A549 treated with ZK216348 at 1 μM for 4 hours (cell line): ENCODE data around the gene ZFP91. TPM values are rescaled to one million over a fixed set of nuclear protein-coding genes. Genes with fewer than 3 reads are reported as not detected.

Experiments
- total RNA-seq: library from RNA; stranded (reverse); fragments of 200-300 nt; extraction: Qiagen RNA extraction; gene quantifications from 5 replicates; pipeline ENCODE4 v1.2.3, GENCODE V29; 2022; ENCODE audit warnings: low read depth

Gene ZFP91, protein sequence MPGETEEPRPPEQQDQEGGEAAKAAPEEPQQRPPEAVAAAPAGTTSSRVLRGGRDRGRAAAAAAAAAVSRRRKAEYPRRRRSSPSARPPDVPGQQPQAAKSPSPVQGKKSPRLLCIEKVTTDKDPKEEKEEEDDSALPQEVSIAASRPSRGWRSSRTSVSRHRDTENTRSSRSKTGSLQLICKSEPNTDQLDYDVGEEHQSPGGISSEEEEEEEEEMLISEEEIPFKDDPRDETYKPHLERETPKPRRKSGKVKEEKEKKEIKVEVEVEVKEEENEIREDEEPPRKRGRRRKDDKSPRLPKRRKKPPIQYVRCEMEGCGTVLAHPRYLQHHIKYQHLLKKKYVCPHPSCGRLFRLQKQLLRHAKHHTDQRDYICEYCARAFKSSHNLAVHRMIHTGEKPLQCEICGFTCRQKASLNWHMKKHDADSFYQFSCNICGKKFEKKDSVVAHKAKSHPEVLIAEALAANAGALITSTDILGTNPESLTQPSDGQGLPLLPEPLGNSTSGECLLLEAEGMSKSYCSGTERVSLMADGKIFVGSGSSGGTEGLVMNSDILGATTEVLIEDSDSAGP
- 26.9 to 47.6 TPM (median 42.3 TPM) in 5 replicates for total RNA-seq

DNA sequence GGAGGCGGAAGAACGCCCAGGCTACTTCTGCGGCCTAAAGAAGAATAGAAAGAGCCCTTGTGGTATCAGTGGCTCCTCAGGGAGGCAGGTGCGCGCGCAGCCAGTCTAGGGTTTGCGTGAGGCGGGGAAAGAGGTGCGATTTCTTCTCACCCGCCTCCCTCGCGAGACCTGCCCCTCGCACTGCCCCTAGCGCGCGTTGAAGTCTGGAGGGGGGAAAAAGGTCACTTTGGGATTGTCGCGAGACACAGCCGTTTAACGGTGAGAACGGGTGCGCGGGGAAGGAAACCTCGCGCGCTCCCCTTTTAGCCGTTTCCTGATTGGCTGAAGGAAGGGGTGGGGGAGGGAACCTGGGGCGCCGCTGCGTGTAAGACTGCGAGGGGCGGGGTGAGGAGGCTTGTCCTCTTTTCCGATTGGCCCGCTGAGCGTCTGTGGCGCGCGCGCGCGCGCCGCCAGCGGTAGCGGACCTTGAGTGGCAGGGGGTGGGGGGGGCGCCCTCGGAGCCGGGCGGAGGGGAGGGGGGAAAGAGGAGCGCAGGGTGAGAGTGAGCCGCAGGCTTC is at the start of gene ZFP91:
Gene ZFP91 (plus strand): TSS at position 429 of the 557 bp plus-strand sequence. CDS start 219 bp downstream, outside the sequence.

DNA sequence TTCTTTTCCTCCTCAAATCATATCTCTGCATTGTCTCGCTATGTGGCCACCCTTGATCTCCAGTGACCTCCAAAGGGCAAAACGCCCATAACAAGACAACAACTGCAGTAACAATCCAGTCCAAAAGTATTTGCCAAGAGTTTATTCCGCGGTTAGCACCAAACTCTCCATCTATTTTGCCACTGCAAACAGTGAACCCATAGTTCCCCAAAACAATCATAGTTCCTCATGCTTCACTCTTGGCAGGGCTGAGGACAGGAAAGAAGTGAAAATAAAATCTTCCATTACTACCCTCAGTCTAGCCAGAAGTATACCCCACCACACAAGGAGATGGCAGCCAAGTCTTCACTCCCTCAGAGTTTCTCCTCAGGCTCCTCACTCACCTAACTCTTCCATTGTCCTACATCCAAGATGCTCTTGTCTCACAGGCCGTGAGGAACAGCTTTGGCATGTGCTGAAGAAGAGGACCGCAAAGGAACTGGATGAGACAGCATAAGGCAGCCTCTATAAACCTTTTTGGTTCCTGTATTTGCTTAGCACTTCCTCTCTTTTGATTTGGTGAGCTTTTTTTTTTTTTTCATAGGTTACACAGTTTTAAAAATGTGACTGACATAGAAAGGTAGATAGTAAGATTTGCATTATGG is 3.4 kb upstream of the ZFP91 start, which contains the start of gene LPXN:
Gene LPXN (minus strand): TSS at position 480 of the 644 bp plus-strand sequence. CDS start 84 bp downstream, at position 396.

DNA sequence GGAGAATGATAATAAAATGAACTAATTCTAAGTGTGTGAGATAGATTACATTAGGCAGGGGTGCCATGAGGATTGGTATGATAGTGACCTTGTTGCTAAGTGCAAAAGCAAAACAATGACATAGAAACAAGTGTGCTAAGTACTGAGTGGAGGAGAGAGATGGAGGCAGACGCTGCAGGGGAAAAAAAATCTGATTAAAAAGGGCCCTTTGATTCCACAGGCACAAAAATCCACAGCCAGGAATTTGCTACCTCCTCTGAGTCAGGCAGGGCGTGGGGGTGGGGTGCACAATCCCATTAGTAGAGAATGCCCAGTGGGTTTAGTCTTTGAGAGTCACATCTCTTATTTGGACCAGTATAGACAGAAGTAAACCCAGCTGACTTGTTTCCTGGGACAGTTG is 43.5 kb downstream of the ZFP91 start, which contains the start of gene CNTF:
Gene CNTF (plus strand): TSS at position 322 of the 400 bp plus-strand sequence. CDS start 88 bp downstream, outside the sequence.

Other genes with a start within 250 kb of the ZFP91 start
- gene OR5B17, start 220.0 kb upstream of the ZFP91 start, total RNA-seq = not detected in 5 replicates
- gene OR5B3, start 172.2 kb upstream of the ZFP91 start, total RNA-seq = not detected in 5 replicates
- not detected in 5 replicates for gene OR5B2, start 150.9 kb upstream of the ZFP91 start, total RNA-seq
- not detected in 5 replicates for gene OR5B12, start 136.8 kb upstream of the ZFP91 start, total RNA-seq
- gene OR5B21, start 71.0 kb upstream of the ZFP91 start, total RNA-seq = not detected in 5 replicates
- gene LPXN, start 3.2 kb upstream of the ZFP91 start, total RNA-seq = 2.2 to 4.1 TPM (median 2.5 TPM) in 5 replicates
- gene CNTF, start 43.6 kb downstream of the ZFP91 start, total RNA-seq = 0.95 to 1.5 TPM (median 1.2 TPM) in 5 replicates
- gene GLYAT, start 152.9 kb downstream of the ZFP91 start, total RNA-seq = not detected in 5 replicates